Endothelial cell of umbilical vein (primary cell): Measurements from ENCODE around the gene PCYOX1L.

ENCODE experiments used
- CTCF ChIP-seq, 2 donors: IDR thresholded peaks; 1 replicate in 1 of 2; 2 replicates in 1 of 2; pipeline ENCODE4 v1.5.1; 2011; ENCODE audit warnings: low read length in 2 of 2, mild to moderate bottlenecking in 2 of 2, moderate library complexity in 2 of 2, control low read depth in 1 of 2, inconsistent platforms in 1 of 2, low read depth in 1 of 2; ENCODE audit not compliant: insufficient read depth in 1 of 2; ENCODE audit errors: extremely low read depth in 1 of 2
- FOS ChIP-seq: IDR thresholded peaks from 2 replicates; pipeline ENCODE4 v1.6.1; 2011; ENCODE audit warnings: mild to moderate bottlenecking, low read length, moderate library complexity, borderline replicate concordance; ENCODE audit not compliant: insufficient read depth
- JUN ChIP-seq: IDR thresholded peaks from 2 replicates; pipeline ENCODE4 v1.6.1; 2011; ENCODE audit warnings: borderline replicate concordance, low read depth; ENCODE audit not compliant: insufficient read length, insufficient read depth
- POLR2AphosphoS5 ChIP-seq: IDR thresholded peaks from 2 replicates; pipeline ENCODE4 v1.6.1; 2012; ENCODE audit warnings: low read depth, mild to moderate bottlenecking, control low read depth, low read length, moderate library complexity; ENCODE audit not compliant: insufficient read depth

GRCh38 chr5:149408252-149409099 is 50.6 kb downstream of the PCYOX1L start:
- TF ChIP-seq CTCF (IDR thresholded peaks at IDR 0.05; ENCODE audit: extremely low read depth in 1 of 2, insufficient read depth in 1 of 2, low read depth in 1 of 2, low read length in 2 of 2) (no peak), FOS (no peak), POLR2AphosphoS5 (no peak), JUN (no peak)
